Epithelial cell of prostate (primary cell): ENCODE measurements around the gene BRSK2.
"Not testable (repeated sequence)": the region's sequence is repeated elsewhere in the genome, so short reads cannot be mapped to it uniquely, and the experiment has no call there.

Source experiments
- DNase-seq: peaks from one replicate; pipeline ENCODE4 v3.0.0-alpha.2; 2011; ENCODE audit warnings: low read depth, low spot score
- H3K27ac ChIP-seq: fragments of 450-650 bp; 2 replicates; pipeline ENCODE4 v1.5.1; 2017; ENCODE audit warnings: mild to moderate bottlenecking

Gene BRSK2

GRCh38 chr11:1389932-1390568 is at the start of gene BRSK2:
Gene BRSK2, plus strand, starts transcription at chr11:1389934. Its CDS starts 351 bp downstream, at chr11:1390285.
- DNase-seq: no peak

GRCh38 chr11:1340111-1340510 is 49.6 kb upstream of the BRSK2 start:
- no peak for DNase-seq
- no peak overlapping the region for H3K27ac ChIP-seq

More at GRCh38 chr11:1389932-1390568, at the start of gene BRSK2:
- H3K27ac ChIP-seq: no peak within 1 kb of the TSS

GRCh38 chr11:1341226-1341625 is 48.5 kb upstream of the BRSK2 start:
- not testable (repeated sequence) for DNase-seq

GRCh38 chr11:1341928-1342524 is 47.7 kb upstream of the BRSK2 start:
- no peak for DNase-seq
- no peak overlapping the region for H3K27ac ChIP-seq

More at GRCh38 chr11:1341226-1341625, 48.5 kb upstream of the BRSK2 start:
- H3K27ac ChIP-seq: not testable (repeated sequence)

- H3K27ac ChIP-seq: no peak overlapping the region
These were observed 46.8 kb upstream of the BRSK2 start for GRCh38 chr11:1342946-1343345.

GRCh38 chr11:1343391-1344055 is 46.2 kb upstream of the BRSK2 start:
- H3K27ac ChIP-seq: no peak overlapping the region
- DNase-seq: no peak

More at GRCh38 chr11:1342946-1343345, 46.8 kb upstream of the BRSK2 start:
- no peak for DNase-seq

GRCh38 chr11:1344056-1344635 is 45.6 kb upstream of the BRSK2 start:
- DNase-seq: no peak
- no peak overlapping the region for H3K27ac ChIP-seq

GRCh38 chr11:1345737-1346513 is 43.8 kb upstream of the BRSK2 start:
- no peak for DNase-seq
- no peak overlapping the region for H3K27ac ChIP-seq

- no peak for DNase-seq
- H3K27ac ChIP-seq: no peak overlapping the region
These were observed 42.9 kb upstream of the BRSK2 start for GRCh38 chr11:1346669-1347390.

- DNase-seq, H3K27ac ChIP-seq: not testable (repeated sequence)
These were observed 42.2 kb upstream of the BRSK2 start for GRCh38 chr11:1347411-1347999.

- no peak for DNase-seq
- no peak overlapping the region for H3K27ac ChIP-seq
These were observed 41.5 kb upstream of the BRSK2 start for GRCh38 chr11:1348146-1348795.

GRCh38 chr11:1348796-1349326 is 40.9 kb upstream of the BRSK2 start:
- H3K27ac ChIP-seq: no peak overlapping the region
- no peak for DNase-seq

GRCh38 chr11:1349327-1350041 is 40.2 kb upstream of the BRSK2 start:
- no peak overlapping the region for H3K27ac ChIP-seq
- DNase-seq: no peak

GRCh38 chr11:1350086-1350725 is 39.5 kb upstream of the BRSK2 start:
- no peak overlapping the region for H3K27ac ChIP-seq
- no peak for DNase-seq

- no peak for DNase-seq
- no peak overlapping the region for H3K27ac ChIP-seq
These were observed 38.3 kb upstream of the BRSK2 start for GRCh38 chr11:1351278-1351937.

- DNase-seq: no peak
- H3K27ac ChIP-seq: no peak overlapping the region
These were observed 36.9 kb upstream of the BRSK2 start for GRCh38 chr11:1352696-1353382.
